Measurements from ENCODE around the gene DLX4.

Gene DLX4

DNA sequence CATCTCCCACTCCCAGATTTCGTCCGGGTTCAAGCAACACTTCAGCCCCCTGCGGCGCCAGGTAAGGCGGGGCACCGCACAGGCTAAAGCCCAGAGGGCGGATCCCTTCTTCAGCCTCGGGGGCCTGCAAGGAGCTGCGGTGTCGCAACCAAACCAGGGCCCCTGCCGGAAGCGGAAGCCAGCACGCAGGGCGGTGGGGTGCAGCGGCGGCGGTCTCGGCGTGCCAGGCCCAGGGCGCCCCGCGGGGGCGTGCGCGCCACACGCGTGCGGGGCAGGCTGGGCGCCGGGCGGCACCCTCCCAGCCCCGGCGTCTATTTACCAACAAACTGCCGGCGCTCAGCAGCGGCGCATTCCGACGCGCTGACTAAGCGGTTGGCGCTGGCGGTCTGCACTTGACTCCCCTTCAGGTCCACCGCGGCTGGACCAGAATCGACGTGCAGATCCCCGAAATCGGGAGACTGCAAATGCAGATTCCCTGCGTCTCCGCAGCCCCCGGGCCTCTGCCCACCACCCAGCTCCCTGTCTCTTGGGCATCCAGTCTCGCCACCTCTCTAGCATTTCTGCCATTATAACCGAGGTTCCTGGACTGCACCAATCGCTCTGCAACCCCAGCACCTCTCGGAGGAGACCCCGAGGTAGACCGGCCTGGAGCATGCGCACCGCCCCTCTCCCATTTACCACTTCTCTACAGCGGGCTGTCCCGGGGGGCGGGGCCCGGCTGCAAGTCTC is 421 bp upstream of the DLX4 start:
- peak; percentile 37 for DNase-seq

DNA sequence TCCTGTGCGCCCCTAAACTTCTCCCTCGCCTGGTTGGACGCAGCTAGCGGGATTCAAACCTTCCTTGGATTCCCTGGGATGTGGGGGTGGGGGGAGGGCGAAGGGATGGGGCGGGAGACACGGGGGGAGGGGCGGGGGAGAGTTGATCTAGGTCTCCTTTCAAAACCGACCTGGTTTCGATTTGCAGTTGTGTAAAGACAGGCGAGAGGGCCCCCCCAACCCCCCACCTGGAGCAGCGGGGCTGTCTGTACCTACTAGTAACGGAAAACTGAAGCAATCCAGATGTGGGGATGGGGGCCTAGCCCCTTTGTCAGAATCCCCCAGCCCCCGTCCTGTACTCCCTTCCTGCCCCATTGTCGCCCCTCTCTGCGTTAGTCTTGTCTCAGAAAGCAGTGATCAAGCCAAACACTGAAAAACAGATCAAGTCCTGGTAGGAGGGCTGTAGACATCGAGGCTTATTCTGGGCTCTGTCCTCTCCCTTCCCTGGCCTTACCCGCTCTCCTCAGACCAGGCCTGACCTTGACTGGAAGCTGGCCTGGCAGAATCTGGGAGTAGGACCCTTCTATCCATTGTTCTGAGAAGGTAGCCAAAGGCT is 902 bp downstream of the DLX4 start:
- no peak for DNase-seq

DNA sequence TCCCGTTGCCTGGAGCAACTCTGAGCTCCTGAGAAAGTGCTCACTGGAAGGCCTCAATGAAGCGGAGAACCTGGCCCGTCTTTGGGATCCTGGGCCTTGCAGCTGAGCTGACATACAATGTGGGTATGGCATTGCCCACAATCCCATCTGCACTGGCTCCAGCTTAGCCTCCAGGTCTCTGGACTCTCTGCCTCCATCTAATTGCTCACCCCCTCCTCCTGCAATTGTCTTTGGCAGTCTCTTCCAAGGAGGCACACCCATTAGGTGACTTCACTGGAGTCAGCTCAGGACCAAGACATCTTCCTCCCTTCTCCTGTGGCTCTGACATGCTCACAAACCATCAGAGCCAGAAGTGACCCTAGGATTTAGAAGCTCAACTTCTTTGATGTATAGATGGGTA is 1.5 kb downstream of the DLX4 start:
- no peak for DNase-seq

DNA sequence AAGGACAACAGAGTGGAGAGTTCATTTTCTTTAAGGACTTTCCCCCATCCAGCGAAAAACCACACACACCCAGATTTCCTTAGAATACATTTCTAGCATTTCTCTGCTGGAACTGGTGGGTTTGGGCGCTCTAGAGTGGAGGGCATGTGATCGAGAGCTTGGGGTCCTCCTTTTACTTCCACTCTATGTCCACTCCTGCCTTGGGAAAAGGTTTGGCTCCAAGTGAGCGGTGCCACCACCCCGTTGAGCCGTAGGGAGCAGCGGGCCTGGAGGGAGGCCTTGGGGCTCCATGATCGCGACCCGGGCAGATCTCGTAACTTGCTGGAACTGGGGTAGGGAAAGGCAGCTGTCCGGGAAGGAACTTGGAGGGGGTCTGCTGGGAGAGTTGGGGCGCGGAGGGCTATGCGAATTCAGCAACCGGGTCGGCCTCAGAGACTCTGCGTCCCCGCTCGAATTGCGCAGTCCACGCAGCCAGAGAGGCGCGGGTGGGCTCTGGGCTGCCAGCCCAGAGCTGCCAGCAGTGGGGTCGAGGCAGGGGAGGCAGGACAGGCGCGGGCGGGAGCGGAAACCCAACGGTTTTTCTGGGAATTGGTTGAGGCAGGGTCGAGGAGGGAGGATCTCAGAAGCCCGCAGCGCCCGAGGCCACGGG is 2.3 kb downstream of the DLX4 start:
- DNase-seq: no peak

DNA sequence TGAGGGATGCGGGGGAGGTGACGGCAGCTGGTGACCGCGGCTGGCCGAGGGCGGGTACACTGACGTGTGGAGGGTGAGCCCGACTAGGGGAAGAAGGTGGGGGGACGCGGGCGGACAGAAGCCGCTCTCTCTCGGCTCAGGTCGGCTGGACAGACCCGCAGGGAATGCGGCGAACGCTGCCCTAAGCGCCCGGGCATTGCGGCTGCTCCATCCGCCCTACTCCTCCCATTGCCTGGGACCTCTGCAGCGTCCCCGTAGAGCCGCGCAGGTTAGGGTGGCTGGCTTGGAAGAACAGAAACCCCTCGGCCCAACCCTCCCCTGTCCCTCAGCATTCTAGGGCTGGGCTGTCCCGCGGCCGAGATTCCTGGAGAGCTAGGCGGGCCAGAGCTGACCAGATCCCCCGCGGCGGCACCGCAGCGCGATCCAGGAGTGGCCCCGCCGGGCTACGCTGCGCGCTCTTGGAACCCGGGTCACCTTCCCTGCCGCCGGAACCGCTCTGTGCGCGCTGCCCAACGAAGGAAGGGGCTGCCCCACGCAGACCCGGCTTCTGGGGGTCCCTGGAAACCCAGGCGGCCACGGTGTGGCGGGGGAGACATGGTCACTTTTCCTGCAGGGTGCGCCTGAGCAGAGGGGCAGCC is 3.0 kb downstream of the DLX4 start:
- no peak for DNase-seq

DNA sequence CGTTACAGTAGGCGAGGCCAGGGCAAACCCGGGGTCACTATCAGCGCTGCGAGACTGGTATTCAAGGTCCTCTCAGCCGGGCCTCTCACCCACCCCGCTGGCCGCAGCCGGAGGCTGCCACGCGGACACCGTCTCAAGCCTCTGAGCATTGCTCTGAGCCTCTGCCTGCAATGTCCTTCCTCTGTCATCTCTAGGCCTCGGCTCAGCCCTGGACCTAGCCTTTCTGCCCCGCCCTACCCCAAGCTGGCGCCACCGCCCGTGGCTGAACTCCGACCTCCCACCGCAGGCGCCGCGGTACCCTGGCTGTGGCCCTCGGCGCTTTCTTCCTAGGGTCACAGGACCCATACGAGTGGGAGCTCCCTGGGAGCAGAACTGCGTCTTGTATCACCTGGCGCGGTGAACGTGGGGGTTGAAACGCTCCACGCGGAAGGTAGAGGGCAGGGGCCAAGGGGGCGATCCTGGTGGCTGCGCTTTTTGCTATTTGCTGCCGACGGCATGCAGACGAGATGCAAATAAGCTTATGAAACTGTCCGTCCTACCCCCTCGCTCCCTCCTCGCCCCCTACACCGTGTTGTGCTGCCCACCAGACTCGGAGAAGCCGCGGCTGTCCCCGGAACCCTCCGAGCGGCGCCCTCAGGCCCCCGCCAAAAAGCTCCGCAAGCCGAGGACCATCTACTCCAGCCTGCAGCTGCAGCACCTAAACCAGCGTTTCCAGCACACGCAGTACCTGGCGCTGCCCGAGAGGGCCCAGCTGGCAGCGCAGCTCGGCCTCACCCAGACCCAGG is 3.7 kb downstream of the DLX4 start:
- no peak for DNase-seq

DNA sequence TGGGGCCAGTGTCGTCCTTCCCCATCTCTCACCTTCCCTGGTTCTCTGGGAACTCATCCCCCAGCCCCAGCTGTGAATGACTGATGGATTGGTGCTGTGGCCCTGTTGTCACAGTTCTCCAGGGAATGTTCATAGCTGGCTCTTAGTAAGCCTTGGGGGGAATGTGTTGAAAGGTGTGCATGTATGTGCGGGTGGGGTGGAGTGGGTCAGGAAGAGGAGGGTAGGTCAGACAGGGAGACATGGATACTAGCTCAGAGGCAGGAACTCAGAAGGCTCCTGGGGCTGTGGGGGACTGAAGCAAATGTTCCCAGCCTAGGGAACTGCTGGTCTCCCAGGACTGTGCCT is 4.3 kb downstream of the DLX4 start:
- DNase-seq: no peak

DNA sequence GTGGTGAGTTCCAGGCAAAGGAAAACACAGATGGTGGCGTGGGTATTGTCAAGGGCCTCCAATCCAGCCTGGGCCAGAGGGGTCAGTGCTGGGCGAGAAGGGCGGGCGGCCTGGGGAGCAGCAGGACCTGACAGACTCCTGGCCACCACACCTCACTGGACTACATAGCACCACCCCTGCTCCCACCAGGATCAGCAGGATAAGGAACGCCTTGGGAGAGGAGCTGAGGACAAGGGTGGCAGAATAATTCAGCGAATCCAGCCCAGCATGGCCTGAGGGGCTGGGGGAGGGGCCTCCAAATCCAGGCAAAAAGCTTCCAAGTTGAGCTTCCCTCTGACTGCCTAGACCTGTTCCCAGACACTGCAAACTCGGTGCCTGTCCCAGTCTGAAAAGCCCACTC is 6.5 kb downstream of the DLX4 start:
- DNase-seq: no peak

DNA sequence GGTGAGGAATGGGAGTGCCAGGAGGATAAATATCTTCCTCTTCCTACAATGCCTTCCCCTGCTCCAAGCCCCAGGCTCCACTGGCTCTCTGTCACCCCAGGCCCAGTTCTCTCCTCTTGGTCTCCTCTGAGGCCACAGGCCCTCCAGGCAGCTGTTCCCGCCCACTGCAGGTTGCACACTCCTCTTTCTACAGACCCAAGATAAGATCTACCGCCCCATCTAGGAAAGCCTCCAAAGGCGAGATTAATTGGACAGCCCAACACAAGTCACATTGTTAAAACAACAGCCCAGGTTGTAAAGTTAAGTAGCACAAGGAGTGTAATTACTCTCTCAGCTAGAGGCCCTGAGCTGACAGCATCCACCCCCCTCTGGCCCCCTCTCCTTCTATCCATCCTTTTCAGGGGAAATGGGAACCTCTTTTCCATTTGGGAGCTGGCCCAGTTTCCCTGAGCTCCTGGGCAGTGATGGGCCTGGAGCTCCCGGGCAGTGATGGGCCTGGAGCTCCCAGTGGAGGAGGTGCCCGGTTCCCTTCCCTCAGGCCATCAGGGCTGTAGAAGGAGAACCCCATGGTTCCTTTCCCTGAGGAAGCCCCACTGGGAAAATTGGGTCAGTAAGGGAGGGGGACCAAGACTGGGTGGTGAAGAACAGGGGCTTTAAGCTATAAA is 7.3 kb downstream of the DLX4 start:
- DNase-seq: no peak

DNA sequence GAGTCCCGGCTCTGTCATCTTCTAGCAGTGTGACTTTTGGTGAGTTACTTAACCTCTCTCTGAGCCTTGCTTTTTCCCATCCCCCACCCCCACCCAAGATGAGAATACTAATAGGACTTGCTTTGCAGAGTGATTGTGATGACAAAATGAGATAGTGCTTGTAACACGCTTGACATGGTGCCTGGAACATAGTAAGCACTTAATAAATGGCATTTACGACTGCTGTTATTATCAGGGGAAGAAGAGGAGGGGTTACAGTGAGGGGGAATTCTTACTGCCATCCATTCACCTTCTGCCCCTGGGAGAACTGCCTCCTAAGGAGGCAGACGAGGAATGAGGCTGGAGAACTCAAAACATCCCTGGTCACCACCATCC is 7.8 kb downstream of the DLX4 start:
- DNase-seq: no peak

DNA sequence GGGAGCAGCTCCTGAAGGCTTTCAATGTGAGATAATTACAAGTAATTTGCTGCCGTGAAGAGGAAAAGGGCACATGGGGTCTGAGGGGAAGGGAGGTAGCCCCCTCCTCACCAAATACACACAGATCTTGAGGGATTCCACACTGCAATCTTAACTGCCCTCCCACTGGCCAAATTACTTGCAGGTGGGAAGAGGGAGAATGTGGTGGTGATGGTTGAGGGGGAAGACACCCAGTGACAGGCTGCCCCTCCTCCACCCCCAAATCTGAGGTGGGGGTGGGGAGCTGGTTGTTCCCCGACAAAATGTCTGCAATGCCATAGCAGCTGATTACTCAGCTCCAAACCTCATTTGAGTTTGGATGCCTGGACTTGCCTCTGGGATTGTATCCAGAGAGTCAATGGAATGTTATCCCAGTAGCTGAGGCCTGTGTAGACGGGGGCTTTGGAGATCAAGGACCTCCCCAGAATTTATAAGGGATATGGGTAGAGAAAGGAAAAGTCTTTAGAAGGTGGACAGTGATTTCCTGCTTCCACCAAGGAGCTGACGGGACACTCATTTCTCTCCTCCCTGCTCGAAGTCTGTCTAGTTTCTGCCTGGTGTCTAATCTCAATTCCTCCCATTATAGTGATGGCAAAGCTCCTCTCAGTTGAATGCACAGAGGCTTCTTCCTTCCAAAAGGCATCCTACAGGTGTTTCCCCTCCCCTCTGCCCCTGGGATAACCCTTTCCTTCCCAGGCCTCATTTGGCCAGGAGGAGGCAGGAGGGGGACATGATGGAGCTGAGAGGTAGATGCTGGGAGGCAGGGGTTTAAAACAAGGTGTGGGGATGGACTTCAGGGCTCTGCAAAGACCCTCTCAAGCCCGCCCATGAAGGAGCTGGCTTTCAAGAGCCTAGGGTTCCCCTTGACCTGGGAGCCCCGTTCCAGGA is 8.7 kb downstream of the DLX4 start:
- DNase-seq: no peak

DNA sequence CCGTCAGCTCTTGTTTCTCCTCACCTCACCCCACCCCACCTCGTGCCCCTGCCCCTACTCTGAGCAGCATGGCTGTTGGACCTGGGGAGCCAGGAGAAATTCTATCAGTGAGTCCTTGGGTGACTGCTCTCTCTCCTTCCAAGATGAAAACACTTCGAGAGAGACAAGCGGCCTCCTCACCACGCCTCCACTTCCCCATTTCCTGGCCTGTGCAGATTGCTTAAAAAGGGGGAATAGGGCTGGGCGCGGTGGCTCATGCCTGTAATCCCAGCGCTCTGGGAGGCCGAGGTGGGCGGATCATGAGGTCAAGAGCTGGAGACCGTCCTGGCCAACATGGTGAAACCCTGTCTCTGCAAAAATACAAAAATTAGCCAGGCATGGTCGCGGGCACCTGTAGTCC is 9.5 kb downstream of the DLX4 start:
- no peak for DNase-seq

DNA sequence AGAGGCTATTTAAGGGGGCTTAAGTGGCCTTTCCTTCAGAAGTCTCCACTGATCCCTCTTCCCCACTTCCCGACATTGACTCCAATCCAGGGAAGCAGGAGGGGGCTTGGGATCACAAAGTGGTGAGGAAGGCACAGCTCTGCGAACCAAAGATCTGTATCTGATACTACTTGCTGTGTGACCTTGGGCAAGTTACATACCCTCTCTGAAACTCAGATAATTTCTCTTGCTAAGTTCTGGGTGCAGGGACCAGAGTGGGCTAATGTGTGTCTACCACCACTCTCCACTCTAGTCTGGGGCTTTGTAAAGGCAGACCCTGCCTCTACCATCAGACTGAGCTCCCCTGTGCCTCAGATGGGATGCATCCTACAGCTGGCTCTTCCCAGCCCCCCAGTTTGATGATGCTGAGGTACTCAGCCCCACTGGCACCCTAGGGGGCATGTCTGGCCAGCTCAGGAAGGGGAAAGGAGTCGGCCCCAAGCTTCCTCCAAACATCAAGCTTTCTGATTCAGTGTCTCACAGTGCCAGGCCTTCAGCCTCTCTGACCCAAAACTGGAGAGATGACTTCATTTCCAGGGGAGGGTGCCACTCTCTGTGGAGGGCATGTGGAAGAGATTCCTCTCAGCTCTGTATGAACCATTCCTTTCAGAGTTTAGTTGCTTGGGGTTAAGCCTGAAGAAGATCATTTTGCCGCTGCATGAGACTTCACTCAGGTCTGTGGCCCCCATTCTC is 10.9 kb downstream of the DLX4 start:
- DNase-seq: no peak

DNA sequence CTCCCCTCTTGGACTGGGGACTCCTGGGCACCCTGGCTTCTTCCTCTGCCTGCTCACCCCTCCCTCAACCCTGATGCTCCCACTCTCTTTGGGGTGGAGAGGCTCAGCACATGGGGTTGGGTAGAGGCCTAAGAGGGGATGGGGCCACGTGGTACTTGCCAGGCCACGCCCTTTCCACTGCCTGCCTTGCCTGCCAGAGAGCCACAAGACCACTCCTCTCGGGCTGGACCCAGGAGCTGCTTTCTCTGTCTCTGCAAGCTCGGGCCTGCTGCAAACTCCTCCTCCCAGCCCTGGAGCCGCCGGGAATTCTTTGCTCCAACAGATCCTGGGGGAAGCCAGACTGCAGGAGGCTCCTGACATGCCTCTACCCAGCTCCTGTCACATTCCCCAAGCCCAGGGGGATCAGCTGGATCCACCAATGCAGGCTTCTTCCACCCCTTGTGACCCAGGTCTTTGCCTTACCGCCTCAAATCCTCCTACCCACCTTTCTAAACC is 11.8 kb downstream of the DLX4 start:
- no peak for DNase-seq

DNA sequence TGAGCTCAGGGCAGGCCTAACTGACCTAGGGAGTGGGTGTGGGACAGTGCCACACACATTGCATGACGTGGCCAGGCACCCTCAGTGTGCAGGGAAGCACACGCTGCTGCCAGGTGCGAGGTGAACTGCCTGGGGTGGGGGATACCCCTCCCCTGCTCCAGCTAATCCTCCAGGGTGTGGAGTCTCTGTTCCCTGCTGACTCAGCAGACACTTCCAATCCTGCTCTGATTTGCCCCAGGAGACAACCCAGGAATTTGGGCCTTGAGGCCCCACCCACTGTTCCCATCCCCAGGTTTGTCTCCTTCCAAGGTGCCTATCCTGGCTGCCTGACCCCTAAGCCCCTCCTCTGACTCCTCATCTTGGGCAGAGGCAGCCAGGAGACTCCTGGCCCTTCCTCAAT is 15.3 kb downstream of the DLX4 start:
- DNase-seq: no peak

DNA sequence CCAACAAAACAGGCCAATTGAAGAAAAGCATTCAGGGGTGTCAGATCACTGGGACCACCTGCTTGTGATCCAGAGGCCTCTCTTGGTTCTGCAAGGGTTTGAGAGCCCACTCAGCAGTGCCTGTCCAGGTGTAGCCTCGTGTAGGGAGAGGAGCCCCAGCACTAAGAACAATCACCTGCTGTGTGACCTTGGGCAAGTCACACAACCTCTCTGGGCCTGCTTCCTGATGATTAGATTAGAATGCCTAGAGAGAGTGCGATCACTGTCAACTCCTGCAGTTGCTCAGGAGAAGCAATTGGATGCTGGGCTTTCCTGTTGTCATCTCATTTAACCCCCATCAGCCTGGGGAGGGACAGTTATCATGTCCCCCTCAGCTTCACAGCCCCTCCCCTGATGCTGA is 15.8 kb downstream of the DLX4 start:
- no peak for DNase-seq

DNA sequence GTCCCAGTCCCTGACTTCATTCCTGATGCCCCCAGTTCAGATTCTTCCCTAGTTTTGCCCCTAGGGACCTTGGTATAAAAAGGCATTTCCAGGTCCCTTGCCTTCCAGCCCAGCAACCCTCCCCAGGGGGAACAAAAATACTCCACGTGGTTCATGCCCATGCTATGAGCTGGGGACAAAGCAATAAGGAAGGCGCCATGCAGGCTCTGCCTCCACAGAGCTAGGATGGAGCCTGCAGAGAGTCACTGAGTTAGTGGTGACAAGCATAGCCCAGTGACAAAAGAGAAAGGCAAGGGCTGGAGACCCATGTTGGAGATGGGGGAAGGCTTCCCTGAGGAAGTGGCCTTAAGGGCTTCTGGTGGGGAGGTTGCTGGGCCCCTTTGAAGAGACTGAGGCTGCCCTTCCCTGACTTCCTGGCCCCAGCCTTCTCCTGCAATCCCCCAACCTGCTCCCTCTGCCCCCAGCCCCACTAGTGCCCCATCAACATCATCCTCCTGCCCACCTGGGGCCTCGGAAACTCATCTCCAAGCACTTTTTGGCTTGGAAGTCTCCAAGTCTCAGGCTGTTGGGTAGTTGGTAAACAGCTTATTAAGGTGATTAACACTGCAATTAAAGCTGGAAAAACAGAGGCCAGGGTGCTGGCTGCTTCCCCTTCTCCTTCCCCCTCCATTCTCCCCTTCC is 16.5 kb downstream of the DLX4 start:
- DNase-seq: no peak

DNA sequence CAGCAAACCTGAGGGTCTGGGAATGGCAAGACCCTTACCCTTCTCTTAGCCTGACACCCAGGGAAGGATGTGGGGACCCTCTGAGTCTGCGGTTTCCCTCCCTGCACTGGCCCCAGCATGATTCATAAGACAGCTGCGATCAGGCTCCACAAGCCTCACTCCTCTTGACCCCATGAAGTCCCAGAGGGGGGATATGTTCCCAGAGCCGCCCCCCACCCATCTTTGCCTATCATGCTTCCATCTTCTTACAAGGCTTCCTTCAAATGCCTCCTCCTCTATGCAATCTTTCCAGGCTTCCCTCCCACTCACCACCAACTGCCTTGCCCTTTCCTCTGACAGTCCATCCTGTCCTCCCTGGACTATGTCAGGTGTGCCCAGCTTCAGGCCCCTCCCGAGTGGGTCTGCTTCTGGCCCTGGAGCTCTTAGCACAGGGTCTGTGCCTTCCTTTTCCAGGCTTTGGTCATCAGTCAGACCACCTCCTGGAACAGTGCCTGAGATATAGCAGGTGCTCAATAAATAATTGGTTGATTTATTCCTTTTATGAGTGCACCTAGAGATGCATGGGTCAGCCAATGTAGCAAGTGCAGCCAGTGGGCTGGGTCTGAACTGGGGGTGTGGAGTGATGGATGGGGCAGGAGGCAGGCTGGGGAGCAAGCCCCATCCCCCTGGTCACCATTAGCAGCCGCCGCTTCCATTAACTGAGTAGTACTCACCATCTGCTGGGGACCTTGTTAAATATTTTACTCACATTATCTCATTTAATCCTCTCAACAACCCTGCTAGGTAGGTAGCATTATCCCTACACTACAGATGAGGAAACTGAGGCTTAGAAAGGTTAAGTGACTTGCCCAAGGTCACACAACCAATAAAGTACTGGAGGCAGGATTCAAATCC is 17.7 kb downstream of the DLX4 start:
- no peak for DNase-seq

DNA sequence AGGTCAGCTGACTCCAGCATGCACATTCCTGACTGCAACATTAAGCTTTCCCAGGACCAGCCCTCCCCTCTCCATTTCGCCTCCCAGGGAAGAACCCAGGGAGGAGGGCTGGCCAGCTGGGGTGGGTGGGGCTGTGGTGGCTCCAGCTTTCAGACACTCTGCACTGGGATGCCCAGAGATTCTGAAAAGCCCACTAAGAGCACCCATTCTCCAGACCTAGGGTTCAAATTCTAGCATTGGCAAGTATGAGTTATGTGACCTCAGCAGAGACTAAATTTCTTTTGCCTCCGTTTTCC is 18.2 kb downstream of the DLX4 start:
- DNase-seq: no peak

Measured in fibroblast of skin of abdomen (primary cell).